ENCODE measurements around the gene ERICH6. TPM values are rescaled to one million over a fixed set of nuclear protein-coding genes. Genes with fewer than 3 reads are reported as not detected.

ERICH6 gene
- total RNA-seq = not detected

DNA sequence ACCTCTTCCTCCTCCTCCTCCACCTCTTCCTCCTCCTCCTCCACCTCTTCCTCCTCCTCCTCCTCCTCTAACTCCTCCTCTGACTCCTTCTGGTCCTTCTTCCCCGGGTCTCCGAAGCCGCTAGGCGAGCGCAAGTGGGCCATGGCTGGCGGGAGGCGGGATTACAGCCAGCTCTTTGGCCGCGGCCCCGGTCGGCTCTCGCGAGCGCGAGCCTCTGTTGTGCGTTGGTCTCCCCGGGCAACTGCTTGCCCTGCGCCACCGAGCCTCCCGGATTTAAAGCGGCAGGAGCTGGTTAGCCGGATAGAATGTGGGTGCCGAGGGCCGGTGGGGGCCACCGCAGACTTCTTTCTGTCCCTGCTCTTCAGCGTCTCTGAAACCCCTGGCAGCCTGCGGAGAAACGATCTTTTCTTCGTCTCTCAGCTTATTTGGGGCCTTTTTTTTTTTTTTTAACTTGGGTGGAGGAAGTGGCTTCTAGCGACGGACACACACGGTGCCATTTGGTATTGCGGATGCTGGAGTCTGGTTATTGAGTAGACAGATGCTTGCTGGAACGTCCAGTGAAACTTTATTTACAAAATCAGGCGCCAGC lies at the start of gene ERICH6:
ERICH6 (minus strand) TSS at position 165 of the 589 bp plus-strand sequence; CDS start at position 143, 22 bp downstream.
- peak; percentile 92 for DNase-seq (ENCODE audit: low spot score)
- peak; percentile 98 for ATAC-seq

DNA sequence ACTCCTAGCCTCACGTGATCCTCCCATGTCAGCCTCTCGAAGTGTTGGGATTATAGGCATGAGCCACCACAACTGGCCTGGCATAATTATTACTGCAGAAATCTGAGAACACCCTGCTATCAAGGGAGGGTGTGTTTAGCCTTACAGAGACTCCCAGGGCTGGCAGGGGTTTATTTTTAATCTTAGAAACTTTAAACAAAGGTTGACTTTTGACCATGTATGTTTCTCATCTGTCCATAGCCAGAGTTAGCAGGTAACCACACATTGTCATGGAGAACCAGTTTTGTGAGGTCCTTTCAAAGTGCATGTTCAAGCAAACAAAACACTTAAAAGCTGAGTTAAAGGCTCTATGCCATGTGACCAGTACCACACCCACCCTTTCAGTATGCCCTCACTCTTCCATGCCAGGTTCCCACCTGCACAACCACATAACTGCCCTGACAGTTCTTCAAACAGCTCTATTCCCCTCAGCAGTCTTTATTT lies 48.1 kb upstream of the ERICH6 start:
- no peak for DNase-seq (ENCODE audit: low spot score)
- peak; percentile 37 for ATAC-seq

DNA sequence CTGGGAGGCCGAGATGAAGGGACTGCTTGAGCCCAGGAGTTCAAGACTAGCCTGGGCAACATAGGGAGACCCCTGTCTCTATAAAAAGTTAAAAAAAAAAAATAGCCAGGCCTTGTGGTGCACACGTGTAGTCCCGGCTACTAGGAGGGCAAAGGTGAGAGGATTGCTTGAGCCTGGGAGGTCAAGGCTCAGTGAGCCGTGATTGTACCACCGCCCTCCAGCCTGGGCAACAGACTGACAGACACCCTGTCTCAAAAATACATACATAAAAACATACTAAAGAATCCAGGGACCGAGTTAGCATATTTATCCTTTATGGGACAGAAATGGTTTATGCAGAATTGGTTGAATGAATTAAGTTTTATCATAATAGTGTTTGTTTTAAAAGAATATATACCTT lies 45.5 kb upstream of the ERICH6 start:
- DNase-seq (ENCODE audit: low spot score) (peak; percentile 76), ATAC-seq (peak; percentile 62)

DNA sequence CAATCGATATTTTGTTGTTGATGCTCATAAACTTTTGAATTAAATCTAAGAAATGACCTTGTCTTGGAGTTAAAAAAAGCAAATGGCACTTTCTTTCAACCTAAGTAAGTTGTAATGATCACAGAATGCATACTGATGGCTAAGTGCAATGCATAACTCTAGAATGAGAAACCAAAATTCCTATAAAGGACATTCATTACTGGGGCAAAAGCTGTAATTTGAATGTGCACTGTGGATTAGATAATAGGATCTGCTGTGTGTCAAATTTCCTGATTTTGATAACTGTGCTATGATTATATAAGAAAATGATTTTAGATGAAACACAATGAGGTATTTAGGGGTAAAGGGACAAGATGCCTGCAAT lies 44.9 kb upstream of the ERICH6 start:
- DNase-seq (ENCODE audit: low spot score) (no peak), ATAC-seq (no peak)

DNA sequence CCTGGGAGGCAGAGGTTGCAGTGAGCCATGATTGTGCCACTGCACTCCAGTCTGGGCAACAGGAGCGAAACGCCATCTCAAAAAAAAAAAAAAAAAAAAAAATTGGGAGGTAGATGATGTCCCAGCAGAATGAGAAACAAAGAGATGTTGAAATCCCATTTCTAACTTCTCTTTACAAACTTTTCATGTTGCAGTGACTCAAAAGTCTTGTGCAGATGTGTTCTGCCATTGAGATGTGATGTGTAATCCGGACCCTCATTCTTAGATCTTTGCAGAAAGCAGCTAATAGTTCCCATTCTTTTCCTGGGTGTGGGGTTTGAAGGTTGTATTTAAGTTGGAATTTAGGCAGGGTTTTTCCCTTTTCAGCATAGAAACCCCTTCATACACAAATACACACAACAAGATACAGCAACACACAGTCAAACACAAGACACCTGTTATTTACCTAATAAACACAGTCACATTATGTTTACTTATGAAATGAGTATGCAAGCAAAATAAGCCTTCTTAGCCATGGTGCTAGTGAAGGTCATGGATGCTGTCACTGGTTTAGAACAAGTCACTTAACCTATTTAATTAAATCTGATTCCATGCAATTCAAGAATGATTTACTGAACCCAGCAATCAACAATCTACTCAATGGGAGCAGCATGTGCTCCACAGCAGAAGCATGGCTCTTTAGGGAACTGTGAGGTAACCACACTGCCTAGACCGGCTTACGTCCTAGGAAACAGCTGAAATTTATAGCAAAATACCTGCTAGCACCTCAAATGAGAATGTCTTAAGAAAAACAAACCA lies 44.4 kb upstream of the ERICH6 start:
- DNase-seq (ENCODE audit: low spot score) (no peak), ATAC-seq (no peak)

DNA sequence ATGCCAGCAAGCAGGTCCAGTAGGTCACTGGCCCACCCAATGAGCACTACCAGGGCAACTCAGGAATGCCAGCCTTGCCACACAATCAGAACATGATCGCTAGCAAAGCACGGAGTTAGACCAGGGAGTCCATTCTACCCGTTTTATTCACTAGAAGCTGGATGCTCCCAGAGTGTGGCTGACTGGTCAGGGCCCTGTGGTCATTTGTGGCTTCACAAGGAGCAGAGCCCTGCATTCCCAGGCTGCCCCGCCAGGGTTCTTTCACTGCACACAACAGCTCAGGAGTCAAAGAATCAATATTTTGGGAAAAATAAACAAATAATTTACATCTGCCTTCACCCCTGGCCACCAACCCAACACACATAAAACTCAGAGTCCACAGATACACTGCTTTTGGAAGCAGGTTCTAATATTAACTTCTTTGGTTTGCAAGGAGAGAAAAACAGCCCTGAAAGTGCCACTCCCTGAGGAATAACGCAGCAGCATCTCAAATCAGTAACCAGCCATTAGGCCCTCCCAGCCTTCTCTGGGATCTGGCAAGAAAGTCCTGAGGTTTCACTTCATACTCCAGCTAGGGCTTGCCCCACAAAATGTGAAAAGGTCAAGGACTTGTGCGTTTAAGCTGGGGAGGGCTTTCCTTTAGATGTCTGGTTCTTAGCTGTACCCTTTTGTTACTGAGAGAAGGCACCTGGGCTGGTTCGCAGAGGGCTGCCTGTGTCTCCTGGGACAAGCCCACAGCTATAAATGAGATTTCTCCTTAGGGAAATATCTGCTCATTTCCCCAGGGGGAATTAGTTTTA lies 43.3 kb upstream of the ERICH6 start:
- DNase-seq (ENCODE audit: low spot score) (no peak), ATAC-seq (peak; percentile 6)

DNA sequence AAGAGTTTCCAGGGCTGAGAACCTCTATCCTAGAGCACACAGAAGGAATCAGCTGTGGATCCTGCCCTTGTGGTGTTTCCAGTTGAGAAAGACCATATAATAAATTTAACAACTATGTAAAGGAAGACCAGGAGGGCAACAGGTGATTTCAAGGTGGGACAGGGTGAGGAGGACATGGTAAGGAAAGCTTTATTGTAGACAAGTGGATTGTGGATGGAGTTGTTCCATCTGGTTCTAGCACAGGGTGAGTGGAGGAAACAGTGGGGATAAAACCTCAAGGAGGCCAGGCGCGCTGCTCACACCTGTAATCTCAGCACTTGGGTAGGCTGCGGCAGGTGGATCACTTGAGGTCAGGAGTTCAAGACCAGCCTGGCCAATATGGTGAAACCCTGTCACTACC lies 42.1 kb upstream of the ERICH6 start:
- no peak for ATAC-seq
- no peak for DNase-seq (ENCODE audit: low spot score)

DNA sequence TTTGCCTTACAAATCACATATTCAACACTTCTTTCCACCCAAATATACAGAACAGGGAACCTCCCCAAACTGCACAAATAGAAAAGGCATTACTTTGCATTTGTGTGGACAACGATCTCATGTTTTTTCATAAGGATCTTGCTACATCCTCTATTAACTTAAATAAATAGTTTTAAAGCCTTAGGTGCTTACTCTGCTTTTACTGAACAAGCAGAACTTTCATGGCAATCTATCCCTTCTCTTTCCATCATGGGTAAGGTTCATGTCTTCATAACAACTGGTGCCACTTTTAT lies 41.1 kb upstream of the ERICH6 start:
- no peak for DNase-seq (ENCODE audit: low spot score)
- no peak for ATAC-seq

- DNase-seq (ENCODE audit: low spot score) (peak; percentile 80), ATAC-seq (peak; percentile 18)
Observed at GRCh38 chr3:150744041-150744918, 40.6 kb upstream of the ERICH6 start.

DNA sequence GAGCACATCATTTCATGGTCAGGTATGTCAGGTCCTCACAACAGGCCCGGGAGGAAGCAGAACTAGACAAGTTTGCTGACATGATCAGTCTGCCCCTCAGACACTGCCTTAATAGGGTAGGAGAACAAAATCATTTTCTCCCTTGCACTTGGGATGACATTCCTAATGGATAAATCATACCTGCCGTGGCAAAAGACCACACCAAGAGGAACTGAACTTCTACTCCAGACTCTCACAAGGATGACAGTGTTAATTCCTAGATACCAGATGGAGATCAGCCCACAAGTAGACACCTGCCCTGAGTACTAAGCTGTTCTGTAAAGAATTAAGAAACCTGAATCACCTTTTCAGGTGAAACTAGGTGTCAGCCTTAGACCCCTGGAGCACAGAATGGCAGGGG lies 39.8 kb upstream of the ERICH6 start:
- ATAC-seq (no peak), DNase-seq (ENCODE audit: low spot score) (no peak)

DNA sequence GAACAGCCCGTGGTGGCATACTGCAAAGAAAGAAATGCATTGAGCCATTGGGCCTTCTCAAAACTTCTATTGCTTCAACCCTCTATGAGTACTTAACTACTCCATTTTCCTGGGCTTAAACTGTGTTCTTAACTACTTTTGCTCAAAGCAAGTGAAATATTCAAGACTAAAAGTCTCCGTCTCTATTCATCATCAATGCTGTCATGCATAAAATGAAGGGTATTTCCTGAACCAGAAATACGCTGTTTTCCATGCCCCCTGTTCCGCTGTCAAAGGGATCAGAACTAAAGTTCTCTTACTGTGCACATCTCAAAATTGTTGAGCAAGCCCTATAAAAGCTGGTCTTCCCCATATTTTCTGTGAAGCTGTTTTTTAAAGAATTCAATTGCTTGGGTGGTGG lies 39.0 kb upstream of the ERICH6 start:
- no peak for DNase-seq (ENCODE audit: low spot score)
- no peak for ATAC-seq

DNA sequence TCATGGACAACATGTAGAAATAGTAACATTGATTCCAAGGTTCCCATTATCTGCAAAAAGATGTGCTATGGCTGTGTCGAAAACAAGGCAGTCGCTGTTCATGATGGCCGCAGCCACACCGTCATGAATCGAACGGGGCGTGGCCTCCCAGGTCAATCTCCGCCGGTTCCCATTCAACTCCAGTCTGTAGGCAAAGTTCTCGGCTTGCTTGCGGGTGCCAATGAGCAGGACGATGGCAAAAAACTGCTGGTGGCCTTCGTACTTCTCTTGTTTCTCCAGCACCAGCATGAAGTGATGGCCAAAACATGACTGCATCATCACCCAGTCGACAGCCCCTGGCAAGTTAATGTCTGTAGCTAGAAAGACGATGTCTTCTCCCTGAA lies 38.4 kb upstream of the ERICH6 start:
- ATAC-seq (peak; percentile 4), DNase-seq (ENCODE audit: low spot score) (no peak)

DNA sequence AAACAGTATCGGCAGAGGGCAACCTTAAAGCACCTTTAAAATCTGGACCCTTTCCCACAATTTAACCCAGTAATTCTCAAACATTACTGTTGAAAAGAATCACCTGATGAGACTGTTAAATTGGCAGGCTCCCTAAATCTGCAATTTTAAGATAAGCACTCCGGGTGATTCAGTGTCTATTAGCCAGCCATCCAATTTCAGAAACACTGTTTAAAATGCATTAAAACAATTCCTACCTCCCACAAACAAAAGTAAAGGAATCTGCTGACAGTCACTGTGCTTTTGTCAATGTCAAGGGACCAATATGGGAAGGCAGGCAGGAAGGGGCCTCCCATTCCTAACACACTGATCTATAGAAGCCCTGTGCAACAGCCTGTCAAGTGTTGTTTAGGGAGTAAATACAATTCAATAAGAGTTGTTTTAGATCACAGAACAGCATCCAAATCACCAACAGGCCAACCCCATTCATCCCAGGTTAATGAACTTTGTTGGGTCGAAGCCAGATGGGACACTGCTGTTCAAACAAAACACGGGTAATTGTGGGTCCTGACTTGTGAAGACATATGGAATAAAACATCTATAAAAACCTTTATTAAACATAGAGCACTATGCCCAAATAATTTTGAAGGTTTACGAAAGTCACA lies 37.9 kb upstream of the ERICH6 start:
- DNase-seq (ENCODE audit: low spot score) (no peak), ATAC-seq (peak; percentile 9)

DNA sequence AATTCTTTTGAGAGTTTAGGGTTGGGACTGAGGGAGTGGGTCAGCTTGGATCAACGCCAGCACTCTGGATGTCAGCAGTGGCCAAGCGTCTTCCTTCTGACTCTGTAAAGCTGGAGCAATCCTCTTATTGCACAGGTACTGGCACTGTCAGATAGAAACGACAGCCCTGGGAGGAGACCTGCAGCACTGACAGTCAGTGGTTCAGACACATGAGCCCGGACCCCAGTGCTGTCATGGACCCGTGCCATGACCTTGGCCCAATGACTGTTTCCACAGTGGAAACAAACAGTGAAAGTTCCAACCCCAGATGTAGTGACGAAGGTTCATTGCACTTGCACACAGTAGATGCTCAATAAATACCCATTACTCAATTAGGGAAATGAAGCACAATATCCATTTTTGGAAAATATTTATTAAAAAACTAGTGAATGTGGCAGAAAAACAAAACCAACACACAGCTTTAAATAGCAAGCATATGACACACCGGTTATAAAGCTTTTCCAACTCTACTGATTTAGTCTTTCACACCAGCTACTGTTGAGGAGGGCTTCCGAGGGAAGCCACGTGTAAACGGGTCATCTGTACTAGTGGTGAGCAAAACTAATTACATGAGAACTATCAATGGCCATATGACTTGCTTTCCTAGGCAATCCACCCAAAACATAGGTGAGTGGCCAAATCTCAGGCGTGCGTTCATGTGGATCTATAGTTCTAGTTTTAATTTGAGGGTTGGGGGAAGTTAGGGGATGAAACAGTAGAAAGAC lies 37.2 kb upstream of the ERICH6 start:
- ATAC-seq (peak; percentile 41), DNase-seq (ENCODE audit: low spot score) (peak; percentile 92)

DNA sequence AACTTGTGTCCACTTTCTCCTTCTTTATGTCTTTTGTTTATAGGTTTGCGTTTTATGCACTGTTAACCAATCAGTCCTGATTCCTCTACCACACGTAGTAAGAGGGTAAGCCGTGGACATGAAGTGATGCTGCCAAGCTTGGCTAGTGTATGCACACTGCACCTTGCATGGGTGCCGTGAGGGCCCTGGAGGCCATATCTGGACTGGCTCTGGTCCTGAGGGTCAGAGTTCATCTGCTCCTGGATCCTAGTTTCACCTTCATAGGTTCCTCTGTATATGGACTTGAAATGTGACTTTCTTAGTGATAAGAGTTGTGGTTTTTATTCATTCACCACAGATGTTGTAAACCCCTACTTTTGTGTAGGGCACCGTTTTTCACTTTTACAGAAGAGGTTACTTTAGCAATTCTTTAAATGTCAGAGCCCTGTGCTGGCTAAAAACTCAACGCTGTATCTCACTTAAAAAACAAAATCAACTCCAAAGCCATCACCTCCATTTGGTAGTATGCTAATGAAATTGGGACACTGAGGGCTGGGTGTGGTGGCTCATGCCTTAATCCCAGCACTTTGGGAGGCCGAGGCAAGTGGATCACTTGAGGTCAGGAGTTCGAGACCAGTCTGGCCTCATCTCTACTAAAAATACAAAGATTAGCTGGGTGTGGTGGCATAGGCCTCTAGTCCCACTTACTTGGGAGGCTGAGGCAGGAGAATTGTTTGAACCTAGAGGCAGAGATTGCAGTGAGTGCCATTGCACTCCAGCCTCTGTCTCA lies 36.3 kb upstream of the ERICH6 start:
- DNase-seq (ENCODE audit: low spot score) = peak; percentile 82
- ATAC-seq = peak; percentile 52

- DNase-seq (ENCODE audit: low spot score) (no peak), ATAC-seq (peak; percentile 1)
Observed at GRCh38 chr3:150739200-150739863, 35.6 kb upstream of the ERICH6 start.

DNA sequence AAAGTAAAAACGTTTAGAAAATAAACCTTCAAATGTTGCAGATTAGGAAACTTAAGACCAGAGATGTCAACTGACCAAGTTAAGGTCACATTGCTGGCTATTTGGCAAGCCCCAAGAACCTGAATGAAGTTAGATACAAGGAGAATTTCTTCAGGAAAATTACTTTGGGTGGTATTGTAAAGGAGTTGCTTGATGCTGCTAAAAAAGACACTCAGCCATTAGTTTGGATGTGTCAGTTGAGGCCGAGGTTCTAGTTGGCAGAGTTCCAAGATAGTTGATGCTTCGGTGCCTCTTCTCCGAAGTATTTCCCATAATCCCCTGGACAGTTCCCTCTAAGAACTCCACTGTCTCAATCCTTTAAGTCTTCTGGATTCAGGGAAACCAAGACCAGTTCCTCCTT lies 35.0 kb upstream of the ERICH6 start:
- ATAC-seq = no peak
- no peak for DNase-seq (ENCODE audit: low spot score)

Measured in left lobe of liver (tissue), 2 donors.